Heart left ventricle (tissue), 13 donors: Measurements from ENCODE around the gene KMO.

Experiments
- CTCF ChIP-seq, 12 donors: fragments of 200-600 bp; sonication (generic) in 4 of 12; IDR thresholded peaks; one replicate each; pipeline versions ENCODE4 v1.5.0 to v1.8.0; 2018 to 2022; ENCODE audit warnings: antibody characterized with exemption in 12 of 12, mild to moderate bottlenecking in 5 of 12
- POLR2A ChIP-seq, 2 donors: fragments of 450-650 bp; IDR thresholded peaks; one replicate each; pipeline ENCODE4 v1.6.1; 2017; ENCODE audit warnings: antibody characterized with exemption in 2 of 2, mild to moderate bottlenecking in 2 of 2, moderate library complexity in 2 of 2
- donor health status: ischemic (EF 13 %, LVEDD 7.1; RV severe dilation, severe dysfunction).
- donor health status: DM: no; HTN: yes; CAD: no.
- donor health status: DM: no; HTN: no; CAD: no.
- donor health status: ischemic (EF 25% LVEDD 6.9; RV normal size, moderate dysfunction).
- donor health status: ischemic (EF 25% LVEDD 5.7; RV mildly dilated, moderate dysfunction).
- donor health status: ischemic (EF 35%, LVEDD 5.7; RV mildly dilated, moderate dysfunction).
- donor health status: nonischemic (EF 11% LVEDD 7.7; RV severe dilation, severe dysfunction).
- donor health status: DM: yes; HTN: yes; CAD: no.
- donor health status: PGD.
- donor health status: ischemic (EF 29% LVEDD 5.4; RV normal size, mild dysfunction).
- donor health status: nonischemic (EF 23%, LVEDD 6.1; RV moderate dilation, normal function).

GRCh38 chr1:241592273-241592958 lies 60.2 kb downstream of the KMO start:
- no peak for TF ChIP-seq CTCF (IDR thresholded peaks at IDR 0.05)
- no peak for TF ChIP-seq POLR2A (IDR thresholded peaks at IDR 0.05)
